Measurements from ENCODE around the gene TP73.

DNA sequence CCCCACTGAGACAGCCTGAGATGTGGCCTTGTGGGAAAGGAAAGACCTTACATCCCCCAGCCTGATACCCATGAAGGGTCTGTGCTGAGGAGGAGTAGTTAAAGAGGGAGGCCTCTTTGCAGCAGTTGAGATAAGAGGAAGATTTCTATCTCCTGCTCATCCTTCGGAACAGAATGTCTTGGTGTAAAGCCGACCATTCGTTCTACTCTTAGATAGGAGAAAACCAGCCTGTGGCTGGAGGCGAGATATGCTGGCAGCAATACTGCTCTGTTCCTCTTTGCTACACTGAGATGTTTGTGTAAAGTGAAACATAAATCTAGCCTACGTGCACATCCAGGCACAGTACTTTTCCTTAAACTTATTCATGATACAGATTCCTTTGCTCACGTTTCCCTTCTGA is 98.4 kb downstream of the TP73 start:
- TF ChIP-seq, protein P1, sequence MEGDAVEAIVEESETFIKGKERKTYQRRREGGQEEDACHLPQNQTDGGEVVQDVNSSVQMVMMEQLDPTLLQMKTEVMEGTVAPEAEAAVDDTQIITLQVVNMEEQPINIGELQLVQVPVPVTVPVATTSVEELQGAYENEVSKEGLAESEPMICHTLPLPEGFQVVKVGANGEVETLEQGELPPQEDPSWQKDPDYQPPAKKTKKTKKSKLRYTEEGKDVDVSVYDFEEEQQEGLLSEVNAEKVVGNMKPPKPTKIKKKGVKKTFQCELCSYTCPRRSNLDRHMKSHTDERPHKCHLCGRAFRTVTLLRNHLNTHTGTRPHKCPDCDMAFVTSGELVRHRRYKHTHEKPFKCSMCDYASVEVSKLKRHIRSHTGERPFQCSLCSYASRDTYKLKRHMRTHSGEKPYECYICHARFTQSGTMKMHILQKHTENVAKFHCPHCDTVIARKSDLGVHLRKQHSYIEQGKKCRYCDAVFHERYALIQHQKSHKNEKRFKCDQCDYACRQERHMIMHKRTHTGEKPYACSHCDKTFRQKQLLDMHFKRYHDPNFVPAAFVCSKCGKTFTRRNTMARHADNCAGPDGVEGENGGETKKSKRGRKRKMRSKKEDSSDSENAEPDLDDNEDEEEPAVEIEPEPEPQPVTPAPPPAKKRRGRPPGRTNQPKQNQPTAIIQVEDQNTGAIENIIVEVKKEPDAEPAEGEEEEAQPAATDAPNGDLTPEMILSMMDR (IDR thresholded peaks at IDR 0.05), result no peak
- no peak for TF ChIP-seq POLR2AphosphoS5 (IDR thresholded peaks at IDR 0.05)
- TF ChIP-seq POLR2A (IDR thresholded peaks at IDR 0.05), result no peak
